H9 (cell line): ENCODE results near the gene ZNF236. TPM values are rescaled to one million over a fixed set of nuclear protein-coding genes. Genes with fewer than 3 reads are reported as not detected.

Experiments
- DNase-seq: peaks from one replicate; pipeline ENCODE4 v3.0.0-alpha.2; 2017
- H2AFZ ChIP-seq: one replicate; pipeline ENCODE4 v1.6.1; 2013; ENCODE audit warnings: mild to moderate bottlenecking, low read length, control low read depth, moderate library complexity
- H2AK5ac ChIP-seq: 2 replicates; pipeline ENCODE4 v1.6.1; 2013; ENCODE audit warnings: low read length, control low read depth, mixed read lengths; ENCODE audit not compliant: insufficient read length
- H2BK120ac ChIP-seq: one replicate; pipeline ENCODE4 v1.6.1; 2013; ENCODE audit warnings: low read depth, mild to moderate bottlenecking, low read length, control low read depth, inconsistent platforms; ENCODE audit not compliant: poor library complexity, severe bottlenecking
- H2BK12ac ChIP-seq: 2 replicates; pipeline ENCODE4 v1.6.1; 2013; ENCODE audit warnings: low read length, control low read depth, mixed read lengths, low read depth; ENCODE audit not compliant: insufficient read length
- H2BK15ac ChIP-seq: 2 replicates; pipeline ENCODE4 v1.6.1; 2013; ENCODE audit warnings: low read depth, low read length, control low read depth
- H2BK20ac ChIP-seq: one replicate; pipeline ENCODE4 v1.6.1; 2013; ENCODE audit warnings: low read depth, mild to moderate bottlenecking, low read length, control low read depth, inconsistent platforms; ENCODE audit not compliant: poor library complexity, severe bottlenecking
- H2BK5ac ChIP-seq: 2 replicates; pipeline ENCODE4 v1.6.1; 2013; ENCODE audit warnings: low read length, control low read depth, mixed read lengths; ENCODE audit not compliant: insufficient read length
- H3K14ac ChIP-seq: 2 replicates; pipeline ENCODE4 v1.6.1; 2013; ENCODE audit warnings: low read length, control low read depth; ENCODE audit not compliant: insufficient read depth
- H3K18ac ChIP-seq: 2 replicates; pipeline ENCODE4 v1.6.1; 2013; ENCODE audit warnings: low read depth, mild to moderate bottlenecking, mixed read lengths, low read length, control low read depth; ENCODE audit not compliant: insufficient read length
- H3K23ac ChIP-seq: 2 replicates; pipeline ENCODE4 v1.6.1; 2013; ENCODE audit warnings: low read length, control low read depth, mixed read lengths, low read depth; ENCODE audit not compliant: insufficient read length
- H3K23me2 ChIP-seq: 2 replicates; pipeline ENCODE4 v1.6.1; 2013; ENCODE audit warnings: low read depth, mild to moderate bottlenecking, mixed read lengths, low read length, control low read depth; ENCODE audit not compliant: insufficient read length, poor library complexity, severe bottlenecking
- H3K27ac ChIP-seq: 2 replicates; pipeline ENCODE4 v1.5.1; 2013; ENCODE audit warnings: low read length, control low read depth, mixed read lengths, low read depth; ENCODE audit not compliant: insufficient read length
- H3K27me3 ChIP-seq: 2 replicates; pipeline ENCODE4 v1.6.1; 2013; ENCODE audit warnings: low read length, control low read depth, inconsistent platforms; ENCODE audit not compliant: insufficient read depth
- H3K4ac ChIP-seq: 2 replicates; pipeline ENCODE4 v1.6.1; 2013; ENCODE audit warnings: low read depth, mild to moderate bottlenecking, control low read depth, inconsistent platforms, low read length, moderate library complexity
- H3K4me1 ChIP-seq: 2 replicates; pipeline ENCODE4 v1.6.1; 2013; ENCODE audit warnings: low read length, control low read depth, inconsistent platforms; ENCODE audit not compliant: insufficient read depth
- H3K4me2 ChIP-seq: 2 replicates; pipeline ENCODE4 v1.6.1; 2013; ENCODE audit warnings: low read length, control low read depth, mixed read lengths; ENCODE audit not compliant: insufficient read length, insufficient read depth
- H3K56ac ChIP-seq: 2 replicates; pipeline ENCODE4 v1.6.1; 2013; ENCODE audit warnings: low read depth, mild to moderate bottlenecking, mixed read lengths, low read length, control low read depth; ENCODE audit not compliant: insufficient read length
- H3K79me1 ChIP-seq: 2 replicates; pipeline ENCODE4 v1.6.1; 2013; ENCODE audit warnings: low read depth, mild to moderate bottlenecking, moderate library complexity, low read length, control low read depth, inconsistent platforms; ENCODE audit not compliant: insufficient read depth, poor library complexity, severe bottlenecking
- H3K79me2 ChIP-seq: 2 replicates; pipeline ENCODE4 v1.6.1; 2013; ENCODE audit warnings: low read length, control low read depth, inconsistent platforms; ENCODE audit not compliant: insufficient read depth
- H3K9ac ChIP-seq: 2 replicates; pipeline ENCODE4 v1.6.1; 2013; ENCODE audit warnings: low read length, control low read depth, mixed read lengths; ENCODE audit not compliant: insufficient read length; ENCODE audit errors: extremely low read depth
- H3K9me3 ChIP-seq: one replicate; pipeline ENCODE4 v1.6.1; 2013; ENCODE audit warnings: low read depth, low read length, inconsistent platforms; ENCODE audit not compliant: control insufficient read depth
- H3T11ph ChIP-seq: one replicate; pipeline ENCODE4 v1.6.1; 2013; ENCODE audit warnings: mild to moderate bottlenecking, low read length, control low read depth, inconsistent platforms
- H4K20me1 ChIP-seq: one replicate; pipeline ENCODE4 v1.6.1; 2013; ENCODE audit not compliant: control insufficient read depth, insufficient read length, insufficient read depth
- H4K5ac ChIP-seq: 2 replicates; pipeline ENCODE4 v1.6.1; 2013; ENCODE audit warnings: low read depth, mild to moderate bottlenecking, mixed read lengths, low read length, control low read depth; ENCODE audit not compliant: insufficient read length
- H4K8ac ChIP-seq: replicated peaks from 2 replicates; pipeline ENCODE4 v1.6.1; 2013; ENCODE audit warnings: low read length, control low read depth, mixed read lengths, low read depth; ENCODE audit not compliant: insufficient read length
- H4K91ac ChIP-seq: 2 replicates; pipeline ENCODE4 v1.6.1; 2013; ENCODE audit warnings: low read depth, mild to moderate bottlenecking, moderate library complexity, mixed read lengths, low read length, control low read depth; ENCODE audit not compliant: insufficient read length
- H3K27ac Mint-ChIP-seq, 3 experiments: 2 replicates in 2 of 3; 3 replicates in 1 of 3; pipeline ENCODE4 v1.8.0; 2020 to 2021; ENCODE audit warnings: mixed read lengths in 3 of 3, mild to moderate bottlenecking in 1 of 3, moderate library complexity in 1 of 3
- H3K27me3 Mint-ChIP-seq: 2 replicates; pipeline ENCODE4 v1.8.0; 2021; ENCODE audit warnings: low read depth, mild to moderate bottlenecking, moderate library complexity, mixed read lengths
- H3K36me3 Mint-ChIP-seq, 3 experiments: 2 replicates in 2 of 3; 3 replicates in 1 of 3; pipeline ENCODE4 v1.8.0; 2020 to 2021; ENCODE audit warnings: low read depth in 3 of 3, mixed read lengths in 3 of 3; ENCODE audit not compliant: insufficient read depth in 1 of 3
- H3K4me1 Mint-ChIP-seq, 2 experiments: 2 replicates each; pipeline ENCODE4 v1.8.0; 2020; ENCODE audit warnings: mixed read lengths in 2 of 2
- H3K4me3 Mint-ChIP-seq, 2 experiments: 2 replicates in 1 of 2; 3 replicates in 1 of 2; pipeline ENCODE4 v1.8.0; 2020 to 2021; ENCODE audit warnings: mild to moderate bottlenecking in 2 of 2, mixed read lengths in 2 of 2, moderate library complexity in 1 of 2
- H3K9me3 Mint-ChIP-seq, 2 experiments: 2 replicates in 1 of 2; 3 replicates in 1 of 2; pipeline ENCODE4 v1.8.0; 2020; ENCODE audit warnings: mild to moderate bottlenecking in 2 of 2, mixed read lengths in 2 of 2, moderate library complexity in 1 of 2
- WGBS: extraction: QIAGEN DNeasy Blood & Tissue Kit; methylation state at CpG from one replicate; pipeline ENCODE4 v1.1.7; 2013; ENCODE audit warnings: missing lambda C conversion rate, low lambda C conversion rate, mixed read lengths; ENCODE audit not compliant: insufficient read length; ENCODE audit errors: extremely low coverage; 5-methylcytosine and 5-hydroxymethylcytosine counted together
- total RNA-seq: library from RNA; stranded (reverse); gene quantifications from 2 replicates; pipeline ENCODE4 v1.2.1, GENCODE V29; 2021
- TF ChIP-seq, protein P1 (sequence below): fragments of 200-600 bp; sonication (generic); conservative IDR thresholded peaks from 3 replicates; pipeline ENCODE4 v1.8.0; 2021; ENCODE audit warnings: antibody characterized with exemption, mild to moderate bottlenecking

ZNF236 gene
- total RNA-seq, 1 experiment from 2014 or later = 16.0 TPM

DNA sequence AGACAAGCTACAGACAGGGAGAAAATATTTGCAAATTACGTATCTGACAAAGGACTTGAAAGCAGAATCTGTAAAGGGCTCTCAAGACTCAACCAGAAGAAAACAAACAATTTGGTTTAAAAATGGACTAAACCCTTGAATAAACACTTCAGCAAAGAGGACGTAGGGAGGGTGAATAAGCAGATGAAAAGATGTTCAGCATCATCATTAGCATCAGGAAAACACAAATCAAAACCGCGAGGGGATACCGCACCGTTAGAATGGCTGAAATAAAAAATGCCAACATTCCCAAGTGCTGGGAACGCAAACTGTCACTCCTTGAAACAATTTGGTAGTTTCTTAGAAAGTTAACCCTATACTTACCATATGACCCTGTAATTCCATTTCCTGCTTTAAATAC lies 173.5 kb downstream of the ZNF236 start:
- TF ChIP-seq, protein P1, sequence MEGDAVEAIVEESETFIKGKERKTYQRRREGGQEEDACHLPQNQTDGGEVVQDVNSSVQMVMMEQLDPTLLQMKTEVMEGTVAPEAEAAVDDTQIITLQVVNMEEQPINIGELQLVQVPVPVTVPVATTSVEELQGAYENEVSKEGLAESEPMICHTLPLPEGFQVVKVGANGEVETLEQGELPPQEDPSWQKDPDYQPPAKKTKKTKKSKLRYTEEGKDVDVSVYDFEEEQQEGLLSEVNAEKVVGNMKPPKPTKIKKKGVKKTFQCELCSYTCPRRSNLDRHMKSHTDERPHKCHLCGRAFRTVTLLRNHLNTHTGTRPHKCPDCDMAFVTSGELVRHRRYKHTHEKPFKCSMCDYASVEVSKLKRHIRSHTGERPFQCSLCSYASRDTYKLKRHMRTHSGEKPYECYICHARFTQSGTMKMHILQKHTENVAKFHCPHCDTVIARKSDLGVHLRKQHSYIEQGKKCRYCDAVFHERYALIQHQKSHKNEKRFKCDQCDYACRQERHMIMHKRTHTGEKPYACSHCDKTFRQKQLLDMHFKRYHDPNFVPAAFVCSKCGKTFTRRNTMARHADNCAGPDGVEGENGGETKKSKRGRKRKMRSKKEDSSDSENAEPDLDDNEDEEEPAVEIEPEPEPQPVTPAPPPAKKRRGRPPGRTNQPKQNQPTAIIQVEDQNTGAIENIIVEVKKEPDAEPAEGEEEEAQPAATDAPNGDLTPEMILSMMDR = no peak
- H4K91ac ChIP-seq = no peak overlapping the region
- no CpG with 5 or more reads among the region's 7 CpGs for WGBS
- Mint-ChIP-seq H3K27ac (no peak overlapping the region), H3K4me1 (peaks cover 25 to 41% of the 10 kb centered on the region in 2 experiments), H3K9me3 (no peaks in the 10 kb centered on the region), H3K27me3 (peaks cover 5% of the 10 kb centered on the region), H3K36me3 (no peaks in the 10 kb centered on the region; a peak in 1 of 7 replicates), H3K4me3 (no peak overlapping the region)
- H3K9me3 ChIP-seq = no peaks in the 10 kb centered on the region
- H2BK15ac ChIP-seq = no peak overlapping the region
- no peak overlapping the region for H2AK5ac ChIP-seq
- H3K27me3 ChIP-seq = no peaks in the 10 kb centered on the region
- no peak overlapping the region for H2BK5ac ChIP-seq
- no peak overlapping the region for H4K8ac ChIP-seq
- no peaks in the 10 kb centered on the region for H3K23me2 ChIP-seq
- no peak overlapping the region for H3K27ac ChIP-seq
- no peak overlapping the region for H3K14ac ChIP-seq
- H3K79me1 ChIP-seq = no peaks in the 10 kb centered on the region
- H3T11ph ChIP-seq = no peak overlapping the region
- no peaks in the 10 kb centered on the region for H3K79me2 ChIP-seq
- H2BK120ac ChIP-seq = no peak overlapping the region
- no peak overlapping the region for H3K9ac ChIP-seq
- no peaks in the 10 kb centered on the region for H4K20me1 ChIP-seq
- no peak overlapping the region for H2BK20ac ChIP-seq
- H3K4me2 ChIP-seq = no peak overlapping the region
- no peak overlapping the region for H4K5ac ChIP-seq
- H3K18ac ChIP-seq = no peak overlapping the region
- H3K23ac ChIP-seq = no peak overlapping the region
- no peak overlapping the region for H3K56ac ChIP-seq
- H2AFZ ChIP-seq = no peak overlapping the region
- H3K4me1 ChIP-seq = no peaks in the 10 kb centered on the region
- DNase-seq = no peak
- no peak overlapping the region for H2BK12ac ChIP-seq
- no peak overlapping the region for H3K4ac ChIP-seq
